HG03097 (cell line): ENCODE data around the gene MGA.
A peak's percentile ranks its signal among the peaks of the same experiment; 100 is the strongest.
"Not testable (repeated sequence)": the region's sequence is repeated elsewhere in the genome, so short reads cannot be mapped to it uniquely, and the experiment has no call there.

ENCODE experiments used
- ATAC-seq: cut with Tn5 transposase; IDR thresholded peaks from one replicate; pipeline ENCODE4 v1.9.1; 2021; ENCODE audit not compliant: unreplicated experiment, low FRiP score

The MGA gene

DNA sequence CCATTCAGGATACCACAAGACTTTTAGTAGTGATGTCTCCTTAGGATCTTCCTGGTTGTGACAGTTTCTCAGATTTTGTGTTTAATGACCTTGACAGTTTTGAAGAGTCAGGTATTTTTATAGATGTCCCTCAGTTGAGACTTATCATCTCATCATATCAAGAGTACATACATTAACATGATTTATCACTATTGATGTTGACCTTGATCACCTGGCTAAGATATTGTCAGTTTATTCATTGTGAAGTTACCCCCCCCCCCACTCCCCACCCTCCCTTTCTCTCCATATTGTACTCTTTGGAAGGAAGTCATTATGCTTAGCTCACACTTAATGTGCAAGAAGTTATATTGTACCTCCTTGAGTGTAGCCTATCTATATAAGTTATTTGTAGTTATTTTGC, 42.9 kb downstream of the MGA start:
- no peak for ATAC-seq

DNA sequence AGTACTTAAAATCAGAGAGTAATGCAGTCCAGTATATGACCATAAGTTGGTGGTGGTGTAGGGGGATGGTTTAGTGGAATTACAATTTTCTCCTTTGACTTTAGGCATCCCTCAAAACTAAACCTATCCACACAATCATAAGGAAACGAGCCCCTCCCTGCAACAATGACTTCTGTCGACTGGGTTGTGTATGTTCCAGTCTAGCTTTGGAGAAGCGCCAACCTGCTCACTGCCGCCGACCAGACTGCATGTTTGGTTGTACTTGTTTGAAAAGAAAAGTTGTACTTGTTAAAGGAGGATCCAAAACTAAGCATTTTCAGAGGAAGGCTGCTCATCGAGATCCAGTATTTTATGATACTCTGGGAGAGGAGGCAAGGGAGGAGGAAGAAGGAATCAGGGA, 52.8 kb downstream of the MGA start:
- ATAC-seq: no peak

DNA sequence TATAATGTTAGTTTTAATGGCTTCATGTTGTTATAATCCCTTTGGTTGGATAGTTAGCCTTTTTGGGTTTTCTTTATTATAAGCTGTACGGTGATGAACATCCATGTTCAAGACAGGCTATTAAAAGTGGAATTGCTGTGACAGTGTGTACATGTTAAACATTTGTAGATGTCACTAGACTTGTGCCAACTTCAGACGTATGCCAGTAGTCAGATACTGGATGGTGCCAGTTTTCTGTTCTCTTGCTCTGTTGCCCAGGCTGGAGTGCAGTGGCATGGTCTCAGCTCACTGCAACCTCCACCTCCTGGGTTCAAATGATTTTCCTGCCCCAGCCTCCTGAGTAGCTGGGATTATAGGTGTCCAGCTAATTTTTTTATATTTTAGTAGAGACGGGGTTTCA, 54.1 kb downstream of the MGA start:
- no peak for ATAC-seq

DNA sequence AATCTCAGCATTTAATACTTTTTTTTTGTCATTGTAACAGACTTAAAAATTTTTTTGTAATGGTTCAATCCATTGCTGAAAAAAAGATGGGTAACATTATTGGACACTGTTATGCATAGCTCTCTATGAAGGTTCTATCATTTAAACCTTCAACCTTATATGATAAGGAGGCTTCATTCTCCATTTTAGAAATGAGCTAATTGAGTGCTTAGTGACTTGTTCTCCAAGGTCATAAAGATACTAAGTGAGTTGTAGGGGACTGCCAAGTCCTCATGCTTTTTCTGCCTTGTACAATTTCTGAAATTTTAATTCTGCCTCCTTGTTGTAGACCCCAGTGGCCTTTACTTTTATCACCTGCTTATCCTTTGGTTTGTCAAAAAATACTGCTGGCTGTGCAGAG, 56.7 kb downstream of the MGA start:
- no peak for ATAC-seq

DNA sequence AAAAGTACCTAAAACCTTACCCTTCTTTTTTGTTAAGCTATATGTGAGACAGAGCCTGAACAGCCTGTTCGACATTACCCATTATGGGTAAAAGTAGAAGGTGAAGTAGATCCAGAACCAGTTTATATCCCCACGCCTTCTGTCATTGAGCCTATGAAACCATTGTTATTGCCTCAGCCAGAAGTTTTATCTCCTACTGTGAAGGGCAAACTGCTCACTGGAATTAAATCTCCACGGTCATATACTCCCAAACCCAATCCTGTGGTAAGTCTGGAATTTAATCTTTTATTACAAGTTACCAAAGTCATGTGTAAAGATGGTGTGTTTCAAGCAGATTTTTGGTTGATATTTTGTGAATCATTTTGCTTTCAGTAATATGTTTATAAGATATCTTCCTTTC, 66.9 kb downstream of the MGA start:
- no peak for ATAC-seq

DNA sequence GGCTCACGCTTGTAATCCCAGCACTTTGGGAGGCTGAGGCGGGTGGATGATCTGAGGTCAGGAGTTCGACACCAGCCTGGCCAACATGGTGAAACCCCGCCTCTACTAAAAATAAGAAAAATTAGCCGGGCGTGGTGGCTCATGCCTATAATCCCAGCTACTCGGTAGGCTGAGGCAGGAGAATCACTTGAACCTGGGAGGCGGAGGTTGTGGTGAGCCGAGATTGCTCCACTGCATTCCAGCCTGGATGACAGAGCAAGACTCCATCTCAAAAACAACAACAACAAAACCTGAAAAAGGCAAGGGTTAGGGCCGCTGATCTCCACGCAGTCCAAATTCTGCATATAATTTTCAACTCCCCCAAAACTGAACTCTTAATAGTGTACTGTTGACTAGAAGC, 67.9 kb downstream of the MGA start:
- not testable (repeated sequence) for ATAC-seq

DNA sequence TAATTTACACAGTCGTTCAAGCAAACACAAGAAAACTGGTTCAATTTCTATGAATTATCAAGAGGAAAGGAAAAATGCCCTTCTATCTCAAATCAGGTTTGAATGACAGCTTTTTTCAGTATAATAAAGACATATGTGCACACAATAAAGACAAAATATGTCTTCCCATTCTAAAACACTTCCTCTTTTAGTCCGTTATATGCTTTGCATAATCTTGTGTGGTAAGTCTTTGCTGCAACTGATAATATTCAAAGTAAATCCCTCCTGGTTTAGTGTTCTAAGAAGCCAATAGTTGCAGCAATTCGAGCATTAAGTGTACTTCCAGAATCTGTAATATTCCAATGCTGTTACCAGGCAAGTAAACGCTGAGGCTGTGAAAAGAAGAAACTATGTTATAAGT, 70.3 kb downstream of the MGA start:
- no peak for ATAC-seq

DNA sequence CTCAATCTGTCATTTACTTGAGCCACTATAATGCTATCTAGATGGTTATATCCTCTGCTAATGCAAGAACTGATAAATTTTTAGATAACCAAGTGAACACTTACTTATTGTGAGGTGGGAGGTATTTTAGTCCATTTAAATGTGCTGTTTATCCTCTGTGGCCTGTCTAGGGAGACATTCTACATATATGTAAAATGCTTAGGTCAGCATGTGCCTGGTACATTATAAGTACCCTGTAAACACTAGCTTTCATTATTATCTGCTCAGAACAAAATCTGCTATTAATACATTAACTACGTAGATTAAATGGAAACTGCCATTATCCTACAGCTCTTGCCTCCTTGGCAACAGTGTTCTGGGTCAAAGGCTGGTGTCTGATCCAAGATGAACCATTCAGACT, 72.3 kb downstream of the MGA start:
- ATAC-seq: no peak

DNA sequence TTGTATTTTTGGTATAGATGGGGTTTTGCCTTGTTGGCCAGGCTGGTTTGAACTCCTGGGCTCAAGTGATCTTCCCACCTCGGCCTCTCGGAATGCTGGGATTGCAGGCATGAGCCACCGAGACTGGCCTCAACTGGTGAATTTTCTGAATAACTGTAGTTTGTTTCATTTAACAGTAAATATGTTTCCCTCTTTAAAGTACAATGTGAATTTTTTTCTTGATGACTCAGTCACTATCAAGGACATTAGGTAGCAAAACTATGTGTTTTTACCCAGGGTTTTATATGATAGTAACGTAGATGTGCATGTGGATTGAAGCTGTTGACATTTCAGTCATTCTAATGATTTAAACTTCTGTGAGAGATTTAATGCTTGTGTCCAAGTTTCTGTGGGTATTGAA, 73.9 kb downstream of the MGA start:
- ATAC-seq: no peak

DNA sequence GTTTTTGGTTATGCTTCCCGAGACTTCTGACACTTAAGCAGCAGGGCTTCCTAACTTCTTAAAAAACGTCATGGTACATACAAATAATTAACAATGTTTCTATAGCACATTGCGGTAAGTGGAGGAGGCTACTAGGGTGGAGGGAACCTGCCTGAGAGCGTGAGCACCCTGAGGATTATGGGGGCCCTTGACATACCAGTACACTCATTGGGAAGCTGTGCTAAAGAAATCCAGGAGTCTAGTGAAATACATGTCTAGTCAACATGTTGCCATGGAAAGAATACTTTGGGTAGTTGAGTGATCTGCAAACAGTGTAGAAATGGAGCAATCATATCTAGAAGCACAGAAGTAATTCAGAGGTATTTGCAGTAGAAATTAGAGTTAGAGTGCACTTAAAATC, 74.8 kb downstream of the MGA start:
- ATAC-seq: no peak

DNA sequence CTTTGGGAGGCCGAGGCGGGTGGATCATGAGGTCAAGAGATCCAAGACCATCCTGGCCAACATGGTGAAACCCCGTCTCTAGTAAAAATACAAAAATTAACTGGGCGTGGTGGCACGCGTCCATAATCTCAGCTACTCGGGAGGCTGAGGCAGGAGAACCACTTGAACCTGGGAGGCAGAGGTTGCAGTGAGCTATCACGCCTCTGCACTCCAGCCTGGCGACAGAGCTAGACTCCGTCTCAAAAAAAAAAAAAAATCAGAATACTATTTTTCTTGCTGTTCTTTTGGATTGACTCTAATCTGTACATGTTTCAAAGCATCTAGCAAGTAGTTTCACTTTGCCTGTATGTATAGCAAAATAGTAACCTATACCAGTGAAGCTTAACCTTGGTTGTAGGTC, 75.3 kb downstream of the MGA start:
- not testable (repeated sequence) for ATAC-seq

DNA sequence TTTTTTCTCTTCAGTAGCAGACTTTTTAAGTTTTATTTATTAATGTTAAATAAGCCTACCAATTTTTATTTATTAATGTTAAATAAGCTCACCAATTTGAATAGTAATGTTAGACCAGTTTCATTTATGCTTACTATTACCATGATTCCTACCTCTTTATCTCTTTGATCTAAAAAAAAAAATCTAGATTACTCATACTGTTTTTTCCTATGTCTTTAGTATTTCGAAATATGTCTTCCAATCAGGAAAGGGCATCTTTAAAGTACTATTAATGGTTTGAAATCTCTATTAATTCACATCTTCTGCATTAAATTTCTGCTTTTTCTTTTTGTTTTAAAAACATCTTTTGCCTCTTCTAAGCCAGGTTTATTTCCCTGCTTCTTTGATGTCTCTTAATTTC, 86.6 kb downstream of the MGA start:
- no peak for ATAC-seq

DNA sequence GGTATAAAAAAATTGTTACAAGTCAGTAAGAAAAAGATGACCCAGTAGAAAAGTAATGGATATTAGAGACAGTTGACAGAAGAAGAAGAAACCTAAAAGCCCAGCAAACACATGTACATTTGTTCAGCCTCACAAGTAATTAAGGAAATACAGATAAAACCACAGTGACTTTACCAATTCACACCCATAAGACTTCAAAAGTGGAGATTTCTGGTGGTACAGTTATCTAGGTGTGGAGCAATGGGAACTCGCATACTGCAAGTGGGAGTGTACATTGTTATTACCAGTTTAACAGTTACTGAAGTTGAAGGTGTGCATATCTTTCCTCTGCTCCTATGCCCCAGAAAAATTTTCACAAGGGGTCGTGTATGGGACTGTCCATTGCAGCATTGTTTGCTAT, 96.0 kb downstream of the MGA start:
- ATAC-seq: no peak

DNA sequence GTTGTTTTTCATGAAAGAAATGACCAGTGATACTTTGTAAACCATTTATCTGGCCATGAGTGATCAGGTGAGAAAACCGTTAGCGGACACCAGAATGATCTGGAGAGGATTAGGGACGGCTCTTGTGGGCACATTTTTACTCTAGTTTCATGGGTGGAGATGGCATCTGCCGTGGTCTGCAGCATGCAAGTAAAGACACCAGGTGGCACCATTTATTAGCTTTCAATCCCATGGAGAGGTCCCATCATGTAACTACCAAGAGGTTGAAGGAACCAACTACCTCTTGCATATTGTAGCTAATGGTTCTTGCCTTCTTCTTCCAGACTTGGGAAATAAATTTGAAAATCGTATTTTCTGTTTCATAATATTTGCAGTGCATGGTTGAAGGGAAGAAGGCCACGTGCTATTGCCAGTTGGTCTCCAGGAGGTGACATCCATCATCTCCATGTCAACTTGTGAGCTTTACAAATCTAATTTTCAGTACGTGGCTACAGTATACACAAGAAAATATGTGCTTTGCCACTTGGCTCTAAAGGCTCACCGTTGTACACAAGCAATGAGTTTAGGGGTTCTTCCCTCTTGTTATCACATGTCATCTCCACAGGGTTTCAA, 112.6 kb downstream of the MGA start:
- peak; percentile 25 for ATAC-seq

DNA sequence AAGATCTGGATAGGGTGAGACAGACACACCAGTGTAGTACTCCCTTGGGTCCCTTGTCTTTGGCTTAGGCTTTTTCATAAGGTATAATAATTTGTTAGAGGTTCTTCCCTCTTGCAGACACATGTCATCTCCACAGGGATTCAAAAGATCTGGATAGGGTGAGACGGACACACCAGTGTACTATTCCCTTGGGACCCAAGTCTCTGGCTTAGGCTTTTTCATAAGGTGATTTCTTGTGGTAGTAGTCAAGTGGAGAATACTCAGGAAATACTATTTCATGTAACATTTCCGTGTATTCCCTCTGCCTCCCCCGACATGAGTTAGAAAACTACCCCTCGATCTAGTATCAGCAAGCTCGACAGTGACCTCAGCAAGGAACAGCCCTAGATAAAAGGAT, 113.1 kb downstream of the MGA start:
- ATAC-seq: no peak

DNA sequence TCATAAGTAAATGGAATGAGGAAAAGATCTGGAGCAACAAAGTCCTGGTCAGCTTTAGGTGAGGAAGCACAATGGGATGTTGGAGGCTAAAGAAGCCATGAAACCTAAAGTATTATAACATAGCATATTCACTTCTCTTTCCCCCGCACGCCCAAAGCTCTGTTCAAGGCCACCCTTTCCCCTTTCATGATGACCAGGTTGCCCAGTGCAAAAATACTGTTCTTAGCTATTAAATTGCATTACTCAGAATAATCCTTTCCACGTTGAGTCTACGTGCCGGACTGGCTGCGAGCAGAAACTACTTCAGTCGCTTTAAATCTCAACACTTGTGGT, 113.5 kb downstream of the MGA start:
- ATAC-seq: no peak

DNA sequence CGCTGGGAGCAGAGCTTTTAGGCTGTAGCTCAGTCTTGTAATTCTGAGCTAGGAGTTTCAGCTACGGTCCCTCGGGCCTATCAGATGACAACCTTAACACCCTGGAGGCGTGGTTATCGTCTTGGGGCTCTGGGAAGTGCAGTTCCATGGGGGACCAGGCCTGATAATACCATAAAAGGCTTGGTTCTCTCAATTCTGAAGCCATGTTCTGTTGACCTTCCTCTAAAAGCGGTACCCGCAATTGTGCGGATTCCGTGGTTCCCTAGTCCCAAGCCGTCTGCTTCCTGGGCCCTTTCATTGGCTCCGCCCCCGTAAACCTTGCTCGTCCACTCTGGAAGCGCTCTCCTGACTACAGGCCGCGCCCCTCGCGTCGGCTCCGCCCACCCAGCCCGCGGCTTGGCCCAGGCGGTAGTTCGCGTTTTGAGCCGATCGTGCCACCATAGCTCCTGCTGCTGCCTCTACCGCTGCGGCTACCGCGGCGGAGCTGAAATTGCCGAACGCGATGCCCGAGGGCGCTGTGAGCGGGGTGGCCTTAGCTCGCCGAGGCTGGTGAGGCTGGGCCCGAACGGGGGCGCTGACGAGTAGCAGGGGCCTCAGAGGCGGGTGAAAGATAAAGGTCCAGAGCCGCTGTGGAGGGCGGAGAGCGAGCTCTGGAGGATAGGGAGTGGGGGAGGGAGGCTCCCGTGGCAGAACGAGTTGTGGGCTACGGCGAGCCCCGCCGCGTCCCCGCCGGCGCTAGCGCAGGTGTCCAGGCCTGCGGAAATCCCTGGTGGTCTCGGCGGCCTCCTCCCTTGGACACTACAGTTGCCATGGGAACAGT, 114.1 kb downstream of the MGA start, which contains the start of gene MAPKBP1:
Gene MAPKBP1, plus strand, starts transcription at position 423 of the 820 bp plus-strand sequence. CDS start 792 bp downstream, outside the sequence.
- peak; percentile 76 for ATAC-seq

DNA sequence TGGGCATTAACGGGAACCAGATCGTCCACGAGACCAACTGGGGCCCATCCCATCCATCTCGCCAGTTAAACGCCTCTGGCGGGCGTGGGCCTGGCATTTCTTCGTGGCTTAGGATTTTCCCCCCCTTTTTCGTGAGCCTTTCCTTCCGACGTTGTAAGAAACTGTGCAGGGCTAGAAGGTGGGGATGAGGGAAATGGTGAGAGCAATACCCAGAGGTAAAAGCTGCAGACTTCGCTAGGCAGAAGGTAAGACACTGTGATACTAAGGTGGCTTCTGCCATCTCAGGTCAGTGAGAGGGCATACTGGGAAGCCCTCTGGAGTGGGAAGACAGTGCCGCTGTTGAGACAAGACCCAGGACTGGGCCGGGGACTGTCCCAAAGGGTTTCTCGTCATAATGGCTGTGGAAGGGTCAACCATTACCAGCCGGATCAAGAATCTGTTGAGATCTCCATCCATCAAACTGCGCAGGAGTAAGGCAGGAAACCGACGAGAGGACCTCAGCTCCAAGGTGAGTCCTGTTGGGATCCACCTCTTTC, 114.7 kb downstream of the MGA start:
- no peak for ATAC-seq

DNA sequence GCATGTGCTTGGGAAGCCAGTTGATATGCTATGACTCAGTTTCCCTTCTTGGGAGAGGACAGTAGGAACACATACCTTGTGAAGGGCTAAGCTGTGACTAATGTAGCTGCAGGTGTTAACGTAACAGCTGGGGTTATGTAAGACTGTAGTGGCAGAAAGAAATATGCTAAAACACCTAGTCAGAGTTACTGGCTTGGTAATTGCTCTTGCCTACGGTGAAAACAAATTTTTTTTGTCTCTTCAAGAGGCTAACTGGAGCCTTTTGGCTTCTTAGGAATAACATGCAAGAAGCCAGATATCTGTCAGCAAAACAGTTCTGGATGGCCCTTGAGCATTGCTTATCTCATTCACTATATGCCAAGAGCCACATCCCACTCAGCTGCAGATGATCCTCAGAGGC, 115.4 kb downstream of the MGA start:
- no peak for ATAC-seq

DNA sequence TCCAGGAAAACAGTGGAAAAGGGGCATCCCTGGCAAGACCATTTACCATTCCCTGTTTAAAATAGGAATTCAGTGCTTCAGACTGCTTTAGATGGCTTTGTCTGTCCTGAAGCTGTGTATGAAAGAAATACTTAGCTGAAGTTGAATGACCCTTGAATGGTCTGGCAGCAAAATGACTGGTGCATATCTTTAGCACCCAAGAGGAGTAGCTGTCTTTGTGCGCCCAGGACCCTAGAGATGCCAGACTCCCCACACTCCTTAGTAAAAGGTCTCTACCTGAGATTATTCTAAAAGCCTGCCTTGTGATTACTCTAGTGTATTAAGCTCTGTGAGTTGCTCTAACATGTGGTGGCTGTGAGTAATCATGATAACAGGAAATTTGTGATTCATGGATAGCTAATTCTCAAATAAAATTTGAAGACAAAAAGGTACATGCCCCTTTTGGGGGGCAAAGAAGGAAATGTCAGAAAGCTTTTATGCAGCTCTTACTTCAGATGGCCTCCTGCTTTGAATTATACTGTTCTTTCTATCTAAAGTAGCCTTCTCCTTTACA, 117.3 kb downstream of the MGA start:
- no peak for ATAC-seq

DNA sequence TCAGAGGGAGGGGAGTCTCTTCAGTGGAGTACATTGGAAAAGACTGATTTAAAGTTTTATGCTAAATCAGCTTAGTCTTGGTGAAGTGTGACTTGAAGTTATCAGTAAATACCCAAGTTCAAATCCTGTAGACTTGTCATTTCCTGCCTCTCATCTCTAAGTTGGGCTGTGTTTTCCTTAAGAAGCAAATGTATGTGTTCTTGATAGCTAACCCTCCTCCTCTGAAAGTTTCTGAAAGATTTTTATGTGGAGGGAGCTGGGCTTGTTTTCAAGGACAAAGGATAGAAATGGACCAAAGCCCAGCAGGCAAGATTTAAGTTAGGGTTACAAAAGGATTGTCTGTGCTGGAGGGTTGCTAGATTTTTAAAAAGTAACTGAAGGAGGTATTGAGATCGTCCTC, 118.3 kb downstream of the MGA start:
- ATAC-seq: no peak

DNA sequence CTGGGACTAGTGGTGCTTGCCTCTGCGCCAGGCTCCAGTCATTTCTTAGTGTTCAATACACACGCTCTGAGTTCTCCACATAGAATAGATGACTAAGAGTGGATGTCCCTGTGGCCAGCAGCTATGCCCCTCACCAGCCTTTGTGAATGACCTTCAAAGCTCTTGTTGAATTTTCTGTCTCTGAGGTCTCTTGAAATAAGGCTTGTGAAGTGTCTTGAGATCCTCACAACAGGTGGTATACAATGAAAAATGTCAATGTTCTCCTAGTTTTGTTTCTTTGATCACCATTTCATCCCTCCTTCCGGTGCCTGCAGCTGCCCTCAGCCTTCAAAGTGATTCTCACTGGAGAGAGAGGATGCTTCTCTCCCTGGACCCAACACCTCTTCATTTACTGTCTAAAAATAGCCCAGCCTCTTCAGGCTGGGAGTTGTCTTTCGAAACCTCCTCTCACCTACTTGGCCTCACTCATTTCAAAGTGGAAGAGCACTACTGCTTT, 119.5 kb downstream of the MGA start:
- no peak for ATAC-seq
